Small intestine (tissue), 7 donors: ENCODE data around the gene ADCY7. TPM values are rescaled to one million over a fixed set of nuclear protein-coding genes. Genes with fewer than 3 reads are reported as not detected.
A peak's percentile ranks its signal among the peaks of the same experiment; 100 is the strongest.

ENCODE experiments used
- DNase-seq, 2 donors: peaks; one replicate each; pipeline versions ENCODE4 v3.0.0 to v3.0.0-alpha.2; 2013
- FAIRE-seq: peaks from 2 replicates; lab custom pipeline; 2012; peaks lifted over from hg19 to GRCh38; lab: Jason Lieb, UNC
- H3K27ac ChIP-seq, 3 donors: one replicate each; pipeline ENCODE4 v1.5.1; 2013; ENCODE audit warnings: low read length in 2 of 3, mild to moderate bottlenecking in 2 of 3, control low read depth in 1 of 3, inconsistent platforms in 1 of 3, low read depth in 1 of 3, moderate library complexity in 1 of 3
- H3K27me3 ChIP-seq, 3 donors: one replicate each; pipeline ENCODE4 v1.6.1; 2013; ENCODE audit warnings: low read length in 3 of 3, inconsistent platforms in 1 of 3; ENCODE audit not compliant: control insufficient read depth in 3 of 3, insufficient read depth in 3 of 3
- H3K36me3 ChIP-seq, 3 donors: one replicate each; pipeline ENCODE4 v1.6.1; 2013; ENCODE audit warnings: low read length in 3 of 3, inconsistent platforms in 1 of 3, low read depth in 1 of 3, mild to moderate bottlenecking in 1 of 3, moderate library complexity in 1 of 3; ENCODE audit not compliant: control insufficient read depth in 3 of 3, insufficient read depth in 2 of 3
- H3K4me1 ChIP-seq, 3 donors: one replicate each; pipeline ENCODE4 v1.6.1; 2013; ENCODE audit warnings: low read length in 2 of 3, inconsistent platforms in 1 of 3, low read depth in 1 of 3, mild to moderate bottlenecking in 1 of 3, moderate library complexity in 1 of 3; ENCODE audit not compliant: control insufficient read depth in 3 of 3, insufficient read depth in 2 of 3
- H3K4me3 ChIP-seq, 3 donors: one replicate each; pipeline ENCODE4 v1.5.1; 2013; ENCODE audit warnings: low read length in 3 of 3, control low read depth in 1 of 3, inconsistent platforms in 1 of 3, low read depth in 1 of 3, mild to moderate bottlenecking in 1 of 3, moderate library complexity in 1 of 3
- H3K9me3 ChIP-seq, 2 donors: one replicate each; pipeline ENCODE4 v1.6.1; 2013; ENCODE audit warnings: low read depth in 1 of 2, low read length in 1 of 2; ENCODE audit not compliant: control insufficient read depth in 2 of 2, insufficient read depth in 1 of 2
- WGBS, 3 donors: extraction: QIAGEN DNeasy Blood & Tissue Kit; methylation state at CpG; one replicate each; pipeline ENCODE4 v1.1.7; 2013; 5-methylcytosine and 5-hydroxymethylcytosine counted together
- polyA plus RNA-seq, 4 donors: library from polyadenylated mRNA; stranded (reverse) in 3 of 4; unstranded in 1 of 4; fragments of 200-250 nt in 3 of 4; fragments of 120-200 nt in 1 of 4; gene quantifications; one replicate each; pipeline versions ENCODE4 v1.2.1 to v1.2.3, GENCODE V29; 2013
- donor health status: healthy with polysubstance abuse.
- donor health status: control.
- donor health status: control.
- donor health status: Bipolar disorder and iron deficiency.
- donor health status: healthy.

The ADCY7 gene
- polyA plus RNA-seq, 4 donors, result 0.45 to 7.3 (median 3.4) TPM

DNA sequence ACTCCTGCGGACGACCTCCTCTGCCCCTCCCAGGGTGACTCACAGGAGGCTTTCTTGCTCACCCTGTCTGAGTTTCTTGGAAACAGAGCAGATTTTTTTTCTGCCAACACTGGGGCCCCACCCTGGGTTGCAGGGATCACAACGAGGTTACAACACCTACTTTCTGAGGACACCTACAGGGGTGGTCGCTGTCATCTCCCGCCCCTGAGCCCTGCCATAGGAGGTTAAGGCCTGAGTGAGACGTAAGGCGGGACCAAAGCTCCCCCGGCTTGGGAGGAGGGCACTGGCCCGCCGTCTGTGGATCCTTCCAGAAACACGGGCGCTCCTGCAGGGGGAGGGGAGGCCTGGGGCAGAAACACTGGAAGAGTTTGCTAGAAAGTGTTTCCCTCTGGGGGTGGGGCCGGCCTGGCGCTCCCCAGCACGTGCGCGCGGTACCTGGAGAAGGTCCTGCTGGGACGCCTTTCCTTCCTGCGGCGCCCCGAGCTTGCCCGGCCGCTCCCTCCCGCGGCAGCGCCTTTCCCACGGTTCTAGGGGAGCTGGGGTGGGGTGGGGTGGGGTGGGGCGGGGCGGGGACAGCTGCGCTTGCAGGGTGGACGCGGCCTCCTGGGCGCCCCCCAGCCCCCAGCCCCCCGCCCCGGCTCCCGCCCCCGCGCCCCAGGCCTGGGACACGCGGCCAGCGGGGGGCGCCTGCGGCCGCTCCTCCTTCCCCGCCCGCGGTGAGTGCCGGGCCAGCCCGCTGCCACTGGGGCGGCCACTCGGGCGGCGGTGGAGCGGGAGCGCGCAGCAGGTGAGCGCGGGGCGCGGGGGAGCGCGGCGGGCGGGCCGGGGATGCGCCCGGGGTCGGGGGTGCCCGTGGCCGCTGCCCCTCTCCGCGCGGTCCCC, 20.7 kb upstream of the ADCY7 start:
- H3K9me3 ChIP-seq, result no peaks in the 10 kb centered on the region
- WGBS, 3 donors, result 1% methylated on average over 31 to 74 of the region's 74 CpGs
- H3K4me3 ChIP-seq, result peak overlapping the region; percentile 32 to 61 (median 50)
- peak overlapping the region in 1 of 3 donors; percentile 32 for H3K27ac ChIP-seq
- DNase-seq (peak; percentile 56 to 83), FAIRE-seq (no peak)
- no peaks in the 10 kb centered on the region for H3K36me3 ChIP-seq
- H3K4me1 ChIP-seq, result peaks cover 0 to 11% (median 2%) of the 10 kb centered on the region in 3 donors
- H3K27me3 ChIP-seq, result peaks cover 0 to 6% (median 0%) of the 10 kb centered on the region in 3 donors

DNA sequence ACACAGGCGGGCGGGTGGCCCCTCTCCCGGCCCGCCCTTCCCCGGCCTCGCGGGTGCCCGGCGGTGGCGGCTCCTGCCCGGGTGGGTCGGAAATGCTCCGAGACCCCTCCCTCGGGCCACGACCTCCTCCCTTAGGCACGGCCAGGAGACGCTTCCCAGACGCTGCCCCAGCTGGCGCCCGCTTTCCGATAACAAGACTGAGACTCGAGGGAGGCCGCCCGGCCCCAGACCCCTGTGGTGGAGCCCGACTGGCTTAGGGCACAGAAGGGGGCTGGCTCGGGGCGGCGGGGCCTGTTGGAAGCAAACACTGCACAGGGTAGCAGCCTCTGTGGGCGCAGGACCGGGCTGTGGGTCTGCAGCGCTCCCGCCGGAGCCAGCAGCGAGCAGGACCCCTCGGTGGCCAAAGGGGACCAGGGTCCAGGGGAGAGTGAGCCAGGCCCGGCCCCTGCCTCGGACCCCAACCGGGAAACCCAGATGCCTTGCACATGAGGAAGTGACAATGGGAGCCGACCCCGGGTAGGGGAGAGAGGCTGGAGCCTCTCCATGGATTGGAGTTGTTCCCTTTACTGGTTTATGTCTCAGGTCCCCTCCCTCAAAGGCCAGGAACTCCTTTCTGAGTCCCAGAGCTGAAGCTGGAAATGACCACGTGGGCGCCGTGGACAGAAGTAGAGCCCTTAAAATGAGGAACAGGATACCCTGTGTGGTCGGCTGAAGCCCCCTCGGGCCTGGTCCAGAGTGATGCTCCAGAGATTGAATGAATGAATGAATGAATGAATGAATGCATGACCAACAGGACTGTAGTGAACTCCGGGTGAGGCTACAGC, 19.8 kb upstream of the ADCY7 start:
- H3K27ac ChIP-seq, result no peak overlapping the region
- peak in 1 of 2 donors; percentile 55 for DNase-seq
- WGBS, 3 donors, result 18 to 50% (median 45%) methylated on average over 33 to 46 of the region's 46 CpGs

DNA sequence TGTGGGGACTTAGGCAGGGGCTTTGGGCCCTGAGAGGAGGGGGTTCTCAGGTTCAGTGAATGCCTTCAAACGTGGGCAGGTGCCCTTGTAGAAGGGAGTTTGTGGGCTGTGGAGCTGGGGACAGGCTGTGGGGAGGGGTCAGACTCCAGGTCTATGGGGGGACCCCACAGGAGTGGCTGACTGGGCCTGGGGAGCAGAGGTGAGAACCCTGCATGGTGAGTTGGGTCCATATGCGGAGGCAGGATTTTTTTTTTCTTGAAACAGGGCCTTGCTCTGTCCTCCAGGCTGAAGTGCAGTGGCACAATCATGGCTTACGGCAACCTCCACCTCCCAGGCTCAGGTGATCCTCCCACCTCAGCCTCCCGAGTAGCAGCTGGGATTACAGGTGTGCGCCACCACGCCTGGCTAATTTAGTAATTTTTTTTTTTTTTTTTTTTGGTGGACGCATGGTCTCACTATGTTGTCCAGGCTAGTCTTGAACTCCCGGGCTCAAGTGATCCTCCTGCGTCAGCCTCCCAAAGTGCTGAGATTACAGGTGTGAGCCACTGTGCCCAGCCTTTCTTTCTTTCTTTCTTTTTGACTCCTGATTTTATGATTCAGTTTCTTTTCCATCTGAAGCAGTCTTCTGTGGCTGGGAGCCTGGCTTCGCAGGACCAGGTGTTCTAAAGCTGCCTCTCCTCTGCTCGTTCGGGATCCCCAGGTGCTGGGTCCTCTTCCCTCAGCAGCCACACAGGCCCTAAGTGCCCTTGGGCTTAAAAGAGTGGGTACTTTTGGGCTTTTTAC, 19.0 kb upstream of the ADCY7 start:
- Histone ChIP-seq H3K27ac (no peak overlapping the region), H3K36me3 (no peaks in the 10 kb centered on the region), H3K27me3 (peaks cover 0 to 6% (median 0%) of the 10 kb centered on the region in 3 donors), H3K9me3 (no peaks in the 10 kb centered on the region), H3K4me3 (no peak overlapping the region), H3K4me1 (peaks cover 0 to 11% (median 2%) of the 10 kb centered on the region in 3 donors)
- WGBS, 3 donors, result 87 to 94% (median 88%) methylated on average over 11 to 12 of the region's 12 CpGs
- FAIRE-seq (no peak), DNase-seq (no peak)

More for the DNA sequence above, 19.8 kb upstream of the ADCY7 start:
- Histone ChIP-seq H3K4me3 (peak overlapping the region; percentile 50 to 61 (median 57)), H3K9me3 (no peaks in the 10 kb centered on the region), H3K4me1 (peaks cover 0 to 11% (median 2%) of the 10 kb centered on the region in 3 donors), H3K27me3 (peaks cover 0 to 6% (median 0%) of the 10 kb centered on the region in 3 donors), H3K36me3 (no peaks in the 10 kb centered on the region)
- no peak for FAIRE-seq

- FAIRE-seq, result no peak
- Histone ChIP-seq H3K36me3 (no peaks in the 10 kb centered on the region), H3K4me1 (peaks cover 0 to 11% (median 2%) of the 10 kb centered on the region in 3 donors), H3K27ac (no peak overlapping the region), H3K9me3 (no peaks in the 10 kb centered on the region), H3K4me3 (no peak overlapping the region), H3K27me3 (peaks cover 0 to 6% (median 0%) of the 10 kb centered on the region in 3 donors)
- DNase-seq, result no peak
- 81 to 90% (median 89%) methylated on average over 12 to 13 of the region's 13 CpGs for WGBS, 3 donors
These were observed 18.3 kb upstream of the ADCY7 start for GRCh38 chr16:50247906-50248608.

DNA sequence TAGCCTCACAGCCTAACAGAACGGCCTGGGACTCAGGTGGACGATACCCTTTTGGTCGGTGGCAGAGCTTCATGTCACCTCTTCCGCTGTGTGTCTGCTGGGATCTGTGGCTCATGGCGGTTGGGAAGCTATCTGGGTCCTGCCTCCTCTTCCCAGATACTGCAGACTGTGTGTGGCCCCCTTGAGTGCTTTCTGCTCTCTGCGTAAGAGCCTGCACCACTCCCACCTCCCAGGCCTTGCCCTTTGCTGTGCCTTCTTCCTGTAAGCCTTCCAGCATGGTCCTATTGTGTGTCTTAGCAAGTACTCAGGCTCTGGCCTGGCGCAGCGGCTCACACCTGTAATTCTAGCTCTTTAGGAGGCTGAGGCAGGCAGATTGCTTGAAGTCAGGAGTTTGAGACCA, 17.5 kb upstream of the ADCY7 start:
- Histone ChIP-seq H3K9me3 (no peaks in the 10 kb centered on the region), H3K36me3 (no peaks in the 10 kb centered on the region), H3K4me1 (peaks cover 0 to 11% (median 2%) of the 10 kb centered on the region in 3 donors), H3K4me3 (no peak overlapping the region), H3K27me3 (peaks cover 0 to 6% (median 0%) of the 10 kb centered on the region in 3 donors), H3K27ac (no peak overlapping the region)
- 95 to 97% (median 96%) methylated on average over 8 of the region's 8 CpGs for WGBS, 3 donors
- FAIRE-seq (no peak), DNase-seq (no peak)

DNA sequence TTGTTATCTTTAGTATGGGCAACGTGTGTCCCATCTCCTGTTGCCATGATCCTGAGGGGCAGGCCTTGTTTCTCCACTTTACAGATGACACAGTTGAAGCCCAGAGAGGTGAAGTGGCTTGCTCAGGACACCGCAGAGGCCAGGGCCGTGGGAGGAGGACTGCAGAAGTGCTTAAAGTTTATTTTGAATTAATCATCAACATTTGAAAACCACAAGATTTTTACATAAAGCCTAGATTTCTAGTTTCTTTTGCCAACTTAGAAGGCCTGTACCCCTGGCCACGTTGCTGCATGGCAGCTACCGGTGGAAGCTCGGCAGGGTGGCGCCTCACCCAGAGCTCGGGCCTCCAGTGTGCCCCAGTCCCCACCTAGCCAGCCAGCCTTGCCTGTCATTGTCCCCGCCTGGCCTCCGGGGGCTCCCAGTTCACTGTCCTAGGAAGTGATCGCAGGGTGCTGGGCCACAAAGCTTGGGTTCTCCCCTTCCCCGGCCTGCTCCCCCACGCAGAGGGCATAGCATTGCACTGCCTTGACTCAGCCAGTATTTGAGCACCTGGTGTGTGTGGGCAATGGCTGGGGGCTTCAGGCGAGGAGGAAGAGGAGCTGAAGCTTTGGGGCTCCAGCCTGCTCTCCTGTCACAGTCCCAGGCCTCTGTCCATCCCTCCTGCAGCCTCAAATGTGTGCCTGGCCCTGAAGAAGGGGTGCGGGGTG, 14.8 kb upstream of the ADCY7 start:
- H3K27ac ChIP-seq, result no peak overlapping the region
- no peak for FAIRE-seq

DNA sequence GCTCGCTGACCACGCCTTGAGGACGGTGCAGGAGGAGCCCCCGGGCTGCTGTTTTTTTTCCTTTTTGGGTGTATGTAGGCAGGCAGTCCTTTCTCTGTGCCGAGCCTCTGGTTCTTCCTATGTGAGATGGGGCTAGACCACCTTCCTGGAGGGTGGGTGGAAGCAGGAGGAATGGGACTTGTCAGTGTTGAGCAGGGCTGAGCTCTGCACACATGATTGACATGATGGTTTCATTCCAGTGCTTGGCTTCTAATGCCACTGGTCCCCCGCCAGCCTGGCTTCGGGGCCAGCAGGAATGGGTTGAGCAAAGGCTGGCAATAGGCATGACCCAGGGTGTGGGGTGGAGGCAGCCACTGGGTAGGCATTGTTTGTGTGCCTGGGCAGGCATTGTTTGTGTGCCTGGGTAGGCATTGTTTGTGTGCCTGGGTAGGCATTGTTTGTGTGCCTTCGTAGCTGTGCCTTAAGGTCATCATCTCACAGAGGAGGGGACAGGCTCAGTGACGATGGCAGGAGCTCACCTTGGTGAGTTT, 14.2 kb upstream of the ADCY7 start:
- DNase-seq, result no peak
- FAIRE-seq, result no peak
- 90 to 92% (median 91%) methylated on average over 9 of the region's 9 CpGs for WGBS, 3 donors
- Histone ChIP-seq H3K4me1 (peaks cover 0 to 3% (median 0%) of the 10 kb centered on the region in 3 donors), H3K4me3 (no peak overlapping the region), H3K9me3 (peaks cover 0 to 4% of the 10 kb centered on the region in 2 donors), H3K27ac (no peak overlapping the region), H3K36me3 (no peaks in the 10 kb centered on the region), H3K27me3 (no peaks in the 10 kb centered on the region)

More for the DNA sequence above, 14.8 kb upstream of the ADCY7 start:
- Histone ChIP-seq H3K36me3 (no peaks in the 10 kb centered on the region), H3K27me3 (no peaks in the 10 kb centered on the region), H3K9me3 (peaks cover 0 to 4% of the 10 kb centered on the region in 2 donors), H3K4me3 (no peak overlapping the region), H3K4me1 (peaks cover 0 to 3% (median 0%) of the 10 kb centered on the region in 3 donors)
- DNase-seq, result no peak
- 81 to 86% (median 82%) methylated on average over 15 of the region's 15 CpGs for WGBS, 3 donors
